NCI-H524 treated with DMSO at 0.1 percent for 48 hours (cell line): Measurements from ENCODE around the gene SEZ6L.

Experiments used
- DNase-seq: peaks from one replicate; lab custom pipeline; 2025; lab: John Stamatoyannopoulos, UW

Gene SEZ6L

DNA sequence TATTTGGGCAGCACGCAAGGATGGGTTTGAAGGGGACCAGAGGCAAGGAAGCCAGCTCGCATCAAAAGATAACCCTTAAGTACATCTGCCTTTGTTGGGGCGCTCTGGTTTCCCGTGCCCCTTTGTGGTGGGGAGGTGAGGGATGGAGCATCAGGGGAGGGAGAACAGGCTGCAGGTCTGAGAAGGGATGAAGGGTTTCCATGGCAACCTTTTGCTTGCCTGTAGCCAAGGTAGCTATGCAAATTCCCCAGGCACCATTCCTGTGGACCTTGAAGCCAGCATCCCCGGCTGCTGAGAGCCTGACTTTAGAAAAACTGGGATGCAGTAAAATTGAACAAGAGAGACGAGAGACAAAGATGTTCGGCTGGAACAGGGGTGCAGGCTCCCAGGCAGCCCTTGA, 75.7 kb downstream of the SEZ6L start:
- DNase-seq: no peak

- DNase-seq: no peak
Measured at GRCh38 chr22:26246552-26246951, 77.3 kb downstream of the SEZ6L start.

DNA sequence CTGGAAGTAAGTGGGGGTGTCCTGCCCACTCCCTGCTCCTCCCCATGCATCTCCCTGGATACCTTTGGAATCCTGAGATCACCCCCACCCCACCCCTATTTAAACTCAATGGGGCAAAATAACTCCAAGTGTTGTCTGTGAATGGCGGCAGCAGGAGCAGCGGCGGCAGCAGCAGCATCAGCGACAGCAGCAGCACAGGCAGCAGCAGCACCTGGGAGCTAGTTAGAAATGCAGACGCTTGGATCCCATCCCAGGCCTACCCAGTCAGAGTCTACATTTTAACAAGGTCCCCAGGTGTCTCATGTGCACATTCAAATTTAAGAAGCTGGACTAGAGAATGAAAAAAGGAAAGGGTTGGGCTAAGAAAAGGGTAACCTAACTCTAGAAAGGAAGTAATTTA, 82.6 kb downstream of the SEZ6L start:
- no peak for DNase-seq

- DNase-seq: no peak
Measured at GRCh38 chr22:26259510-26259909, 90.2 kb downstream of the SEZ6L start.

GRCh38 chr22:26264162-26264561, 94.9 kb downstream of the SEZ6L start:
- no peak for DNase-seq

DNA sequence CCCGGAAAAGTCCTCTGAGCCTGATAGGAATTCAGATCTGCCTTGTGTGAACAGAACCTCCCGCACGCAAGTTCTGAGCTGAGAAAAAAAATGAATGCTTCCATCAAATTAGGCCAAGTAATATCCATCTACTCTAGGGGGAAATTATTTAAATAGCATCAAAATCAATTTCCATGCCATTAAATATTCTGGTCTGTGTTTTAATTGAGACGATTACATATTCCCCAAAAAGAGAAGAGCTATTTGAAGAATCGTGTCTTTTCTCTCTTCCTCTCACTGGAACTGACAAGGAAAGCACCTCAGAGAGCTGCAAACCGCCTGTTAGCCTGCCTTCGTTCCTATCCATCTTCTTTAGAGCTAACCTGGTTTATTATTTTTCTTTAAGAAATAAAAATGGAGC, 96.0 kb downstream of the SEZ6L start:
- no peak for DNase-seq

DNA sequence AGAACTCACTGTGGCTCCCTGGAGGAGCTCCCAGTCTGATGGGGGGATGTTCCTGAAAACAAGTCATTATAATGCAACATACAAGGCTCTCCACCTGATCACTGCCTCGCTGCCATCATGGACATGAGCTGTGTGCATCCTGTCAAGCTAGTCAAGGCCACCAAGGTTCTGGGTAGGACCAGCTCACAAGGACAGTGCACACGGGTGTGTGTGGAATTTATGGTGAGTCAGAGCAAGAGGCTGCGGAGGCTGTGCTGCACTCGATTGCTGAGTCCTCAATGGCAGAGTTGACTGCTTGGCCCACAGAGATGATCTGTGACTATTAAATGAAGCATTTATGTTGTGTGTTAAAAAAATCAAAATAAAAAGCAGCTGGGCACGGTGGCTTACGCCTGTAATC, 96.6 kb downstream of the SEZ6L start:
- no peak for DNase-seq

DNA sequence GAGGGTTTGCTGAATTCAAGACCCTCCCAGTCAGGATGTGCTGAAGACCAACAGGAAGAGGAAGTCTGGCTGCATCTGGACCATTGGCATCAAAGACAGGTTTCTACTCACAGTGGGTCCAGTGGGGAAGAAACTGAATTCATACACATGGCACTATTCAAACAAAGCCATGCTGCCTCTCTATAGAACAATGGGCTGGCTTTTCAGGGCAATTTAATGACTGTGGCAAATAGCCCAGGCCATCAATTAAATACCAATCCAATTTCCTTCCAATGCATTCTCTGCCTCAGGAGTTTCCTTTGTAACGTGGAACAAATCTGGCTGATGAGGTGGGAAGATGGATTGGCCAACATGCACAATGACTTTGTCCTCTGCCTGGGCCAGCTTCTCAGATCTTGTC, 98.6 kb downstream of the SEZ6L start:
- no peak for DNase-seq

- no peak for DNase-seq
Measured at GRCh38 chr22:26269572-26269971, 100.3 kb downstream of the SEZ6L start.

DNA sequence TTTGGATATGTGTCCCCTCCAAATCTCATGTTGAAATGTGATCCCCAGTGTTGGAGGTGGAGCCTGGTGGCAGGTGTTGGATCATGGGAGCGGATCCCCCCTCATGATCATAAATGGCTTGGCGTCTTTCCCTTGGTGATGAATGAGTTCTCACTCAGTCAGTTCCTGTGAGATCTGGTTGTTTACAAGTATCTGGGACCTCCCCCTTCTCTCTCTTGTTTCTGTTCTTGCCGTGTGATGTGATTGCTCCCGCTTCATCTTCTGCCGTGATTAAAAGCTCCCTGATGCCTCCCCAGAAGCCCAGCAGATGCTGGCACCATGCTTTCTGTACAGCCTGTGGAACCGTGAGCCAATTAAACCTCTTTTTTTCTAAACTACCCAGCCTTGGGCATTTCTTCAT, 102.2 kb downstream of the SEZ6L start:
- no peak for DNase-seq

GRCh38 chr22:26273011-26273675, 103.9 kb downstream of the SEZ6L start:
- DNase-seq: no peak

GRCh38 chr22:26276529-26277160, 107.4 kb downstream of the SEZ6L start:
- no peak for DNase-seq

GRCh38 chr22:26281941-26282340, 112.7 kb downstream of the SEZ6L start:
- DNase-seq: no peak

GRCh38 chr22:26283330-26283729, 114.1 kb downstream of the SEZ6L start:
- DNase-seq: no peak

DNA sequence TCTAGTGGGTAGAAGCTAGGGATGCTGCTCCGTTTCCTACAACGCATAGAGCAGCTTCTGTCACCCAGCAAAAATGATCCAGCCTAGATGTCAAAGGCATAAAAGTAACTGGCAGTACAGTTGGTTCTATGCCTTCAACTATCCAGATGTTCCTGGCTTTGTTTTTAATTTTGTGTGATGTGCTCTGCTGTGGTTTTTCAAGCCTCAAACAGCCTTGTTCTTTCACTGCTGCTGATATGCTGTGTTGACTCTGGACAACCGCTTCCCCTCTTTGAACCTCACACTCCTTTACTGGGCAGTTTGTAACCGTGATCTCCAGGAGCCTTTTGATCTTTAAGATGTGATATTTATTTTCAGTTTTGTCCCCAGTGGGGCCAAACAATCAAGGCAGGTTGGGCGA, 116.4 kb downstream of the SEZ6L start:
- no peak for DNase-seq

GRCh38 chr22:26286091-26286820, 117.0 kb downstream of the SEZ6L start:
- no peak for DNase-seq

DNA sequence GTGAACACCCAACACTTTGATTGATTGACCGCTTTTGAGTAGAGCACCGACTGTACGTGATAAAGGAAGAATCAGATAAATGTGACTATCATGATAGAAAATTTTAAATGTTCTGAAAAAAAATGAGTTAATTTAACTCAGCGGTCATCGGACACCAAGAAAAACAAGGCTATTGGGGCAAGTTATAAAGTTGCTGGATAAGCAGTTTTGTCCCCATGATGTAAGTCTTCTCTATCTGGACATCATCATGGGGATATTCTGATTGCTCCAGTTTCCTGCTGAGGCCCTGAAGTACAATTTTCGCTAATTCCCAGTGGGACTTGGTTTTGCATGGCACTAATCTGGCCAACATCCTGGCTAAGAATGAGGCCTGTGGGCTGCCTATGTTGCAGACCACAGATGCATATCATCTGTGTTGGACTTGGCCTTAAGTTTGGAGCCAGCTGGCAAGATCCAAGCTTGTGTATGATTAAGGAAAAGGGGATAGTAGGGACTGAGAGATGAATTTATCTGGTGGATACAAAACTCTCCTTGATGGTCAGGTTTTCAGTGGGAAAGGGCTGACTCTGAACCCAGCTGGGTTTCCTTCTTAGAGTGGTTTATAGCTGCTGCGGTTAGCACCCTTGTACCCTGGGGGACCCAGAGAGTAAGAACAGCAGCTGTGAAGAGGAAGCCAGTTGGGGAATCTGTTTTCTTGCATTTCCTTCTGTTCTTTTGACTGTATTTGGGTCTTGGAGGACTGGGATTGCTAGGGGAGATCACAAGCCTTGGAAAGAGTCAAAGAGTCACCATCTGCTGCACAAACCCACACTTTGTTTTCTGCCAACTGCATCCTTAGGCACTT, 118.3 kb downstream of the SEZ6L start:
- DNase-seq: no peak

GRCh38 chr22:26289611-26290101, 120.4 kb downstream of the SEZ6L start:
- DNase-seq: no peak

DNA sequence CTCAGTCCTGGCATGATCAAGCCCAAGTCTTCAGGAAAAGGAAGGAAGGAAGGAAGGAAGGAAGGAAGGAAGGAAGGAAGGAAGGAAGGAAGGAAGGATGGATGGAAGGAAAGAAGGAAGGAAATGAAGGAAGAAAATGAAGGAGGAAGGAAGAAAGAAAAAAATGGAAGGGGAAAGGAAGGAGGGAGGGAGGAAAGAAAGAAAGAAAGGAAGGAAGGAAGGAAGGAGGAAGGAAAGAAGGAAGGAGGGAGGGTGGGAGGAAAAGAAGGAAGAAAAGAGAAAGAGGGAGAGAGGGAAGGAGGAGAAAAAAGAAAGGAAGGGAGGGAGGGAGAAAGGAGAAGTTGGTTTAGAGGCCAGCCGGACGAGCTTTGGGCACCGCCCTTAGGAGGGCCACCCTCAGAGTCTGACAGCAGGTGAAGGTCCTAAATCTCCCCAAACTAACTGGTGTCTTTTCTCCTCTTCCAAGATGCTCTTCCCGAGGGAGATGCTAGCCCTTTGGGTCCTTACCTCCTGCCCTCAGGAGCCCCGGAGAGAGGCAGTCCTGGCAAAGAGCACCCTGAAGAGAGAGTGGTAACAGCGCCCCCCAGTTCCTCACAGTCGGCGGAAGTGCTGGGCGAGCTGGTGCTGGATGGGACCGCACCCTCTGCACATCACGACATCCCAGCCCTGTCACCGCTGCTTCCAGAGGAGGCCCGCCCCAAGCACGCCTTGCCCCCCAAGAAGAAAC, 122.8 kb downstream of the SEZ6L start:
- no peak for DNase-seq

DNA sequence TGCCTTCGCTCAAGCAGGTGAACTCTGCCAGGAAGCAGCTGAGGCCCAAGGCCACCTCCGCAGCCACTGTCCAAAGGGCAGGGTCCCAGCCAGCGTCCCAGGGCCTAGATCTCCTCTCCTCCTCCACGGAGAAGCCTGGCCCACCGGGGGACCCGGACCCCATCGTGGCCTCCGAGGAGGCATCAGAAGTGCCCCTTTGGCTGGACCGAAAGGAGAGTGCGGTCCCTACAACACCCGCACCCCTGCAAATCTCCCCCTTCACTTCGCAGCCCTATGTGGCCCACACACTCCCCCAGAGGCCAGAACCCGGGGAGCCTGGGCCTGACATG, 123.4 kb downstream of the SEZ6L start:
- DNase-seq: no peak

DNA sequence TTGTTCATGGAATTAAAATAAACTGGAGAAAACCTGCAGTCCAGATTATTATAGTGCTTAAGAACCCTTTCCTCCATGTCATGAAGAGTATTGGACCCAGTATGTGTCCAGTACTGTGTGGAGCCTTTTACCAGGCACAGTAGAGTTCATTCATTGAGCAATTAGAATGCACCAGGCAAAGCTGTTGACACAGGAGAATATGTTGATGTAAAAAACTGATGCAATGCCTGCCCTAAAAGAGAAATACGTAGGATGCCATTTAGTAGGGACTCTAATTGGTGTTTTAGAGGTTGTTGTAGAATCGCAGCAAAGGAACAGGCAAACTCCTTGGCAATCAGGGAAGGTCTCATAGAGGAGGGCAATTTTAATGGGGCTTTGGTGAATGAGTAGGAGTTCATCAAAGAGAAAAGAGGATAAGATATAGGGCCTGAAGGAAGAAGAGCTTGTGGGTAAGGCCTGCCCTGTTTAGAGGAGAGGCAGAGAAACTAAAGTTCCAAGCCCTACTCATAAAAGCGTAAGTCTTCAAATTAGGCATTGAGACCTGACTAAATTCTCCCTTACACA, 126.4 kb downstream of the SEZ6L start:
- DNase-seq: no peak
